Small intestine (tissue), 7 donors: ENCODE measurements around the gene HSD11B1. TPM values are rescaled to one million over a fixed set of nuclear protein-coding genes. Genes with fewer than 3 reads are reported as not detected.

Experiments used
- DNase-seq, 2 donors: peaks; one replicate each; pipeline versions ENCODE4 v3.0.0 to v3.0.0-alpha.2; 2013
- FAIRE-seq: peaks from 2 replicates; lab custom pipeline; 2012; peaks lifted over from hg19 to GRCh38; lab: Jason Lieb, UNC
- H3K27ac ChIP-seq, 3 donors: one replicate each; pipeline ENCODE4 v1.5.1; 2013; ENCODE audit warnings: low read length in 2 of 3, mild to moderate bottlenecking in 2 of 3, control low read depth in 1 of 3, inconsistent platforms in 1 of 3, low read depth in 1 of 3, moderate library complexity in 1 of 3
- H3K27me3 ChIP-seq, 3 donors: one replicate each; pipeline ENCODE4 v1.6.1; 2013; ENCODE audit warnings: low read length in 3 of 3, inconsistent platforms in 1 of 3; ENCODE audit not compliant: control insufficient read depth in 3 of 3, insufficient read depth in 3 of 3
- H3K36me3 ChIP-seq, 3 donors: one replicate each; pipeline ENCODE4 v1.6.1; 2013; ENCODE audit warnings: low read length in 3 of 3, inconsistent platforms in 1 of 3, low read depth in 1 of 3, mild to moderate bottlenecking in 1 of 3, moderate library complexity in 1 of 3; ENCODE audit not compliant: control insufficient read depth in 3 of 3, insufficient read depth in 2 of 3
- H3K4me1 ChIP-seq, 3 donors: one replicate each; pipeline ENCODE4 v1.6.1; 2013; ENCODE audit warnings: low read length in 2 of 3, inconsistent platforms in 1 of 3, low read depth in 1 of 3, mild to moderate bottlenecking in 1 of 3, moderate library complexity in 1 of 3; ENCODE audit not compliant: control insufficient read depth in 3 of 3, insufficient read depth in 2 of 3
- H3K4me3 ChIP-seq, 3 donors: one replicate each; pipeline ENCODE4 v1.5.1; 2013; ENCODE audit warnings: low read length in 3 of 3, control low read depth in 1 of 3, inconsistent platforms in 1 of 3, low read depth in 1 of 3, mild to moderate bottlenecking in 1 of 3, moderate library complexity in 1 of 3
- H3K9me3 ChIP-seq, 2 donors: one replicate each; pipeline ENCODE4 v1.6.1; 2013; ENCODE audit warnings: low read depth in 1 of 2, low read length in 1 of 2; ENCODE audit not compliant: control insufficient read depth in 2 of 2, insufficient read depth in 1 of 2
- WGBS, 3 donors: extraction: QIAGEN DNeasy Blood & Tissue Kit; methylation state at CpG; one replicate each; pipeline ENCODE4 v1.1.7; 2013; 5-methylcytosine and 5-hydroxymethylcytosine counted together
- polyA plus RNA-seq, 4 donors: library from polyadenylated mRNA; stranded (reverse) in 3 of 4; unstranded in 1 of 4; fragments of 200-250 nt in 3 of 4; fragments of 120-200 nt in 1 of 4; gene quantifications; one replicate each; pipeline versions ENCODE4 v1.2.1 to v1.2.3, GENCODE V29; 2013
- donor health status: healthy with polysubstance abuse.
- donor health status: control.
- donor health status: control.
- donor health status: Bipolar disorder and iron deficiency.
- donor health status: healthy.

The HSD11B1 gene
- polyA plus RNA-seq, 4 donors: 1.6 to 3.8 TPM; not detected in 2

GRCh38 chr1:209756615-209757445 lies 52.2 kb downstream of the HSD11B1 start:
- peaks cover 0 to under 1% (median 0%) of the 10 kb centered on the region in 3 donors for H3K4me1 ChIP-seq
- H3K36me3 ChIP-seq: peaks cover 0 to 5% (median 2%) of the 10 kb centered on the region in 3 donors
- DNase-seq (peak in 1 of 2 donors; percentile 12), FAIRE-seq (no peak)
- 58 to 85% (median 74%) methylated on average over 5 of the region's 5 CpGs for WGBS, 3 donors
- peak overlapping the region; percentile 14 to 41 (median 27) for H3K4me3 ChIP-seq
- peaks cover 0 to 2% (median 0%) of the 10 kb centered on the region in 3 donors for H3K27me3 ChIP-seq
- H3K9me3 ChIP-seq: no peaks in the 10 kb centered on the region
- peak overlapping the region; percentile 2 to 88 (median 51) for H3K27ac ChIP-seq

DNA sequence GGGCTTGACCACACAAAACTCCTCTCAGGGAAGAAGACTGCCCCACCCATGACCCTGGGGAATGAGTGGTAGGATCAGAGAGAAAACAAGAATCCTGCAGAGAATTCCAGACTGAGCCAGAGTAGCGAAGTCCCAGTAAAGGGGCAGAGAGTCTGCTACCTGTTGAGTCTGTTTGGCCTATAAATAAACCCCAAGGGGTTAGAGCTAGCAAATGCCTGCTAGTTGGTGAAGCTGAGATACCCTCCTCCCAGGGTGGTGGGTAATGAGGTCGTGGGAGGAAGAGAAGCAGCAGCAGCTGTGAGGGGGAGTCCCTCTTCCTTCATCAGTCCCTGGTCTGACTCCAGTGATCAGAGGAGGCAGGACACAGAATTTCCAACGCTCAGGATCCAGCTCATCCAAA lies 53.8 kb downstream of the HSD11B1 start:
- DNase-seq: no peak
- Histone ChIP-seq H3K27me3 (peaks cover 0 to 2% (median 0%) of the 10 kb centered on the region in 3 donors), H3K27ac (no peak overlapping the region), H3K4me1 (no peaks in the 10 kb centered on the region), H3K36me3 (peaks cover 0 to 8% (median 2%) of the 10 kb centered on the region in 3 donors), H3K4me3 (no peak overlapping the region), H3K9me3 (no peaks in the 10 kb centered on the region)
- FAIRE-seq: no peak
- 44 to 72% (median 58%) methylated on average over 3 of the region's 3 CpGs for WGBS, 3 donors

- H3K4me3 ChIP-seq: no peak overlapping the region
- WGBS, 3 donors: 94 to 95% (median 95%) methylated on average over 12 of the region's 12 CpGs
- H3K27ac ChIP-seq: no peak overlapping the region
- DNase-seq (no peak), FAIRE-seq (no peak)
- no peaks in the 10 kb centered on the region for H3K4me1 ChIP-seq
- H3K9me3 ChIP-seq: no peaks in the 10 kb centered on the region
- H3K36me3 ChIP-seq: peaks cover 0 to 8% (median 2%) of the 10 kb centered on the region in 3 donors
- peaks cover 0 to 2% (median 0%) of the 10 kb centered on the region in 3 donors for H3K27me3 ChIP-seq
These were observed 55.2 kb downstream of the HSD11B1 start for GRCh38 chr1:209759829-209760359.

- FAIRE-seq (no peak), DNase-seq (no peak)
- H3K27me3 ChIP-seq: no peaks in the 10 kb centered on the region
- no peak overlapping the region for H3K4me3 ChIP-seq
- peaks cover 0 to 8% (median 2%) of the 10 kb centered on the region in 3 donors for H3K36me3 ChIP-seq
- H3K27ac ChIP-seq: no peak overlapping the region
- peaks cover 0 to 7% (median 0%) of the 10 kb centered on the region in 3 donors for H3K4me1 ChIP-seq
- no peaks in the 10 kb centered on the region for H3K9me3 ChIP-seq
These were observed 56.5 kb downstream of the HSD11B1 start for GRCh38 chr1:209761011-209761635.

DNA sequence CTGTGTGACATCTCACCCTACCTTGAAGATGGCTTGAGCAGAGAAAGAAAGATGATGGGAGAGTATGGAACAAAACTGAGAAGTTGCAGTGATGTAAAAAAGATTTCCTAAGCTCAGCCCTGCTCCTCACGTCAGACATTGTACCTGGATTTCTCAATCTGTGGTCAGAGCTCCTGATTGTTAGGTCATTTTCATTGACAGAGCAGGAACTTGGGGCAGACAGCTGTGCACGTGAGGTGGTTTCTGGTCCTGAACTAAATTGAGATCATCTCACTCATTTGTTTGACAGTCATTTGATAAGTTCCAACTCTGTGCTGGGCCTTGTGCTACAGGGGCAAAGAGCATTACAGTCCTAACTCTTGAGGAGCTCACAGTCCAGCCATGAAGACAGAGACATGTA lies 61.4 kb downstream of the HSD11B1 start:
- no peak for FAIRE-seq
- Histone ChIP-seq H3K4me1 (peaks cover 0 to 19% (median 3%) of the 10 kb centered on the region in 3 donors), H3K27me3 (no peaks in the 10 kb centered on the region), H3K27ac (peak overlapping the region in 1 of 3 donors; percentile 88), H3K4me3 (no peak overlapping the region), H3K9me3 (no peaks in the 10 kb centered on the region), H3K36me3 (peaks cover 0 to 3% (median 0%) of the 10 kb centered on the region in 3 donors)
- DNase-seq: peak in 1 of 2 donors; percentile 83
- 36 to 56% (median 42%) methylated on average over 2 of the region's 2 CpGs for WGBS, 3 donors

GRCh38 chr1:209767096-209767495 lies 62.5 kb downstream of the HSD11B1 start:
- FAIRE-seq: no peak

GRCh38 chr1:209767706-209768105 lies 63.1 kb downstream of the HSD11B1 start:
- no peak overlapping the region for H3K4me3 ChIP-seq
- DNase-seq (no peak), FAIRE-seq (no peak)
- H3K9me3 ChIP-seq: no peaks in the 10 kb centered on the region
- peaks cover 0 to 19% (median 3%) of the 10 kb centered on the region in 3 donors for H3K4me1 ChIP-seq
- H3K36me3 ChIP-seq: no peaks in the 10 kb centered on the region
- H3K27me3 ChIP-seq: no peaks in the 10 kb centered on the region
- no peak overlapping the region for H3K27ac ChIP-seq

More at GRCh38 chr1:209767096-209767495, 62.5 kb downstream of the HSD11B1 start:
- Histone ChIP-seq H3K4me3 (no peak overlapping the region), H3K27me3 (no peaks in the 10 kb centered on the region), H3K36me3 (peaks cover 0 to 3% (median 0%) of the 10 kb centered on the region in 3 donors), H3K4me1 (peaks cover 0 to 19% (median 3%) of the 10 kb centered on the region in 3 donors), H3K9me3 (no peaks in the 10 kb centered on the region), H3K27ac (peak overlapping the region in 1 of 3 donors; percentile 88)
- peak in 1 of 2 donors; percentile 35 for DNase-seq

- DNase-seq: peak in 1 of 2 donors; percentile 66
- no peaks in the 10 kb centered on the region for H3K27me3 ChIP-seq
- peak overlapping the region in 1 of 3 donors; percentile 46 for H3K4me3 ChIP-seq
- no peaks in the 10 kb centered on the region for H3K36me3 ChIP-seq
- no peak for FAIRE-seq
- H3K4me1 ChIP-seq: peaks cover 0 to 19% (median 3%) of the 10 kb centered on the region in 3 donors
- H3K27ac ChIP-seq: peak overlapping the region in 1 of 3 donors; percentile 88
- 68 to 81% (median 70%) methylated on average over 9 of the region's 9 CpGs for WGBS, 3 donors
- no peaks in the 10 kb centered on the region for H3K9me3 ChIP-seq
These were observed 63.7 kb downstream of the HSD11B1 start for GRCh38 chr1:209768354-209768774.
